Spinal cord (tissue), 10 donors: ENCODE results near the gene SLC1A4. TPM values are rescaled to one million over a fixed set of nuclear protein-coding genes. Genes with fewer than 3 reads are reported as not detected.
"Not testable (repeated sequence)": the region's sequence is repeated elsewhere in the genome, so short reads cannot be mapped to it uniquely, and the experiment has no call there.

Experiments
- DNase-seq, 6 donors: peaks; one replicate each; pipeline versions ENCODE4 v3.0.0 to v3.0.0-alpha.2; 2013 to 2015; ENCODE audit warnings: low spot score in 6 of 6, low read depth in 4 of 6
- H3K27ac ChIP-seq: one replicate; pipeline ENCODE4 v1.5.1; 2013; ENCODE audit warnings: low read depth, low read length, control low read depth
- H3K27me3 ChIP-seq: one replicate; pipeline ENCODE4 v1.6.1; 2013; ENCODE audit warnings: low read length; ENCODE audit not compliant: control insufficient read depth, insufficient read depth
- H3K36me3 ChIP-seq: one replicate; pipeline ENCODE4 v1.6.1; 2013; ENCODE audit warnings: low read length; ENCODE audit not compliant: control insufficient read depth, insufficient read depth
- H3K4me1 ChIP-seq: one replicate; pipeline ENCODE4 v1.6.1; 2013; ENCODE audit warnings: low read length; ENCODE audit not compliant: control insufficient read depth, insufficient read depth
- H3K4me3 ChIP-seq: one replicate; pipeline ENCODE4 v1.5.1; 2013; ENCODE audit warnings: low read depth, low read length, control low read depth
- H3K9me3 ChIP-seq: one replicate; pipeline ENCODE4 v1.6.1; 2013; ENCODE audit warnings: low read length; ENCODE audit not compliant: control insufficient read depth, insufficient read depth
- WGBS: methylation state at CpG from one replicate; pipeline ENCODE4 v1.1.5; 2013; ENCODE audit warnings: missing lambda C conversion rate; ENCODE audit not compliant: insufficient coverage; 5-methylcytosine and 5-hydroxymethylcytosine counted together
- polyA plus RNA-seq, 2 donors: library from polyadenylated mRNA; unstranded; fragments of 120-200 nt; gene quantifications; one replicate each; pipeline ENCODE4 v1.2.1, GENCODE V29; 2013; ENCODE audit not compliant: insufficient read length in 2 of 2
- total RNA-seq, 2 donors: library from RNA; depleted of rRNA in 1 of 2; stranded (reverse); fragments of 120-200 nt in 1 of 2; fragments of >200 nt in 1 of 2; gene quantifications; one replicate each; pipeline versions ENCODE4 v1.2.3 to v1.2.4, GENCODE V29; 2013 to 2014
- donor health status: healthy.

The SLC1A4 gene
- total and polyA plus RNA-seq, 4 donors = 35.3 to 92.7 (median 65.4) TPM

GRCh38 chr2:65000644-65001043 is 11.4 kb downstream of the SLC1A4 start:
- H3K27ac ChIP-seq = no peak overlapping the region
- DNase-seq = no peak
- peaks cover 6% of the 10 kb centered on the region for H3K4me1 ChIP-seq
- peaks cover 6% of the 10 kb centered on the region for H3K36me3 ChIP-seq
- WGBS = no CpG with 5 or more reads among the region's 3 CpGs
- no peaks in the 10 kb centered on the region for H3K9me3 ChIP-seq
- no peaks in the 10 kb centered on the region for H3K27me3 ChIP-seq
- no peak overlapping the region for H3K4me3 ChIP-seq

- H3K36me3 ChIP-seq = peaks cover 13% of the 10 kb centered on the region
- no peak overlapping the region for H3K27ac ChIP-seq
- H3K27me3 ChIP-seq = no peaks in the 10 kb centered on the region
- no peak for DNase-seq
- H3K4me3 ChIP-seq = no peak overlapping the region
- H3K9me3 ChIP-seq = no peaks in the 10 kb centered on the region
- H3K4me1 ChIP-seq = no peaks in the 10 kb centered on the region
- whole genome bisulfite sequencing = 96% methylated on average over 2 of the region's 3 CpGs
These were observed 13.8 kb downstream of the SLC1A4 start for GRCh38 chr2:65003037-65003436.

- H3K27me3 ChIP-seq, H3K27ac ChIP-seq, DNase-seq, H3K4me1 ChIP-seq, H3K4me3 ChIP-seq, H3K9me3 ChIP-seq: not testable (repeated sequence)
- peaks cover 13% of the 10 kb centered on the region for H3K36me3 ChIP-seq
- WGBS = 100% methylated on average over 1 of the region's 3 CpGs
These were observed 15.0 kb downstream of the SLC1A4 start for GRCh38 chr2:65004232-65004631.

- Histone ChIP-seq H3K27ac (no peak overlapping the region), H3K9me3 (no peaks in the 10 kb centered on the region), H3K4me3 (no peak overlapping the region), H3K27me3 (no peaks in the 10 kb centered on the region), H3K4me1 (peaks cover 8% of the 10 kb centered on the region), H3K36me3 (peaks cover 37% of the 10 kb centered on the region)
- WGBS = no CpG with 5 or more reads among the region's 1 CpG
- DNase-seq = no peak
These were observed 24.6 kb downstream of the SLC1A4 start for GRCh38 chr2:65013776-65014175.

- DNase-seq = peak in 2 of 6 donors; percentile 13 to 48
- Histone ChIP-seq H3K9me3 (no peaks in the 10 kb centered on the region), H3K27ac (no peak overlapping the region), H3K4me3 (no peak overlapping the region), H3K36me3 (peaks cover 50% of the 10 kb centered on the region), H3K27me3 (no peaks in the 10 kb centered on the region), H3K4me1 (peaks cover 8% of the 10 kb centered on the region)
- 32% methylated on average over 4 of the region's 5 CpGs for WGBS
These were observed 26.5 kb downstream of the SLC1A4 start for GRCh38 chr2:65015731-65016130.

GRCh38 chr2:65016789-65017188 is 27.6 kb downstream of the SLC1A4 start:
- H3K27me3 ChIP-seq = no peaks in the 10 kb centered on the region
- H3K4me1 ChIP-seq = peaks cover 8% of the 10 kb centered on the region
- DNase-seq = no peak
- no peak overlapping the region for H3K27ac ChIP-seq
- H3K9me3 ChIP-seq = no peaks in the 10 kb centered on the region
- WGBS = 92% methylated on average over 3 of the region's 6 CpGs
- H3K36me3 ChIP-seq = peaks cover 54% of the 10 kb centered on the region
- H3K4me3 ChIP-seq = no peak overlapping the region

- H3K4me3 ChIP-seq = no peak overlapping the region
- H3K27ac ChIP-seq = no peak overlapping the region
- H3K9me3 ChIP-seq = no peaks in the 10 kb centered on the region
- peaks cover 8% of the 10 kb centered on the region for H3K4me1 ChIP-seq
- no peaks in the 10 kb centered on the region for H3K27me3 ChIP-seq
- WGBS = no CpG with 5 or more reads among the region's 4 CpGs
- peaks cover 54% of the 10 kb centered on the region for H3K36me3 ChIP-seq
- no peak for DNase-seq
These were observed 28.1 kb downstream of the SLC1A4 start for GRCh38 chr2:65017335-65017734.

GRCh38 chr2:65018141-65018582 is 29.0 kb downstream of the SLC1A4 start:
- Histone ChIP-seq H3K27me3 (no peaks in the 10 kb centered on the region), H3K27ac (peak overlapping the region; percentile 8), H3K4me1 (peaks cover 8% of the 10 kb centered on the region), H3K4me3 (no peak overlapping the region), H3K9me3 (no peaks in the 10 kb centered on the region), H3K36me3 (peaks cover 47% of the 10 kb centered on the region)
- 89% methylated on average over 15 of the region's 15 CpGs for WGBS
- DNase-seq = no peak

GRCh38 chr2:65019010-65019409 is 29.8 kb downstream of the SLC1A4 start:
- DNase-seq = no peak
- peaks cover 8% of the 10 kb centered on the region for H3K4me1 ChIP-seq
- no peaks in the 10 kb centered on the region for H3K27me3 ChIP-seq
- peaks cover 43% of the 10 kb centered on the region for H3K36me3 ChIP-seq
- H3K9me3 ChIP-seq = no peaks in the 10 kb centered on the region
- WGBS = 90% methylated on average over 1 of the region's 1 CpG
- H3K4me3 ChIP-seq = no peak overlapping the region
- no peak overlapping the region for H3K27ac ChIP-seq

GRCh38 chr2:65019675-65020195 is 30.5 kb downstream of the SLC1A4 start:
- H3K9me3 ChIP-seq = no peaks in the 10 kb centered on the region
- peaks cover 8% of the 10 kb centered on the region for H3K4me1 ChIP-seq
- DNase-seq = no peak
- H3K36me3 ChIP-seq = peaks cover 44% of the 10 kb centered on the region
- H3K27ac ChIP-seq = no peak overlapping the region
- no peak overlapping the region for H3K4me3 ChIP-seq
- no peaks in the 10 kb centered on the region for H3K27me3 ChIP-seq
- 85% methylated on average over 4 of the region's 8 CpGs for WGBS
